ENCODE measurements around the gene GLYATL3. TPM values are rescaled to one million over a fixed set of nuclear protein-coding genes. Genes with fewer than 3 reads are reported as not detected.
"Not testable (repeated sequence)": the region's sequence is repeated elsewhere in the genome, so short reads cannot be mapped to it uniquely, and the experiment has no call there.

The GLYATL3 gene
- total RNA-seq, 1 donor from 2014 or later, result not detected

- H3K36me3 Mint-ChIP-seq (ENCODE audit: unreplicated experiment), result peaks cover 9% of the 10 kb centered on the region
- no peaks in the 10 kb centered on the region for H3K4me1 Mint-ChIP-seq (ENCODE audit: unreplicated experiment)
- no peak for DNase-seq (ENCODE audit: extremely low spot score, unreplicated experiment)
- no peaks in the 10 kb centered on the region for H3K9me3 Mint-ChIP-seq (ENCODE audit: unreplicated experiment)
- no peak overlapping the region for H3K27ac Mint-ChIP-seq (ENCODE audit: unreplicated experiment)
- H3K27me3 Mint-ChIP-seq (ENCODE audit: unreplicated experiment), result no peaks in the 10 kb centered on the region
- no peak overlapping the region for H3K4me3 Mint-ChIP-seq (ENCODE audit: unreplicated experiment)
- no peak for TF ChIP-seq CTCF (IDR thresholded peaks at IDR 0.05)
These were observed 20.3 kb upstream of the GLYATL3 start for GRCh38 chr6:49479308-49479970.

- H3K9me3 Mint-ChIP-seq (ENCODE audit: unreplicated experiment); H3K4me1 Mint-ChIP-seq (ENCODE audit: unreplicated experiment); DNase-seq (ENCODE audit: extremely low spot score, unreplicated experiment): not testable (repeated sequence)
These were observed 17.9 kb upstream of the GLYATL3 start for GRCh38 chr6:49481846-49482245.

GRCh38 chr6:49483380-49483779 is 16.3 kb upstream of the GLYATL3 start:
- DNase-seq (ENCODE audit: extremely low spot score, unreplicated experiment); H3K36me3 Mint-ChIP-seq (ENCODE audit: unreplicated experiment); H3K4me1 Mint-ChIP-seq (ENCODE audit: unreplicated experiment); H3K27me3 Mint-ChIP-seq (ENCODE audit: unreplicated experiment); H3K27ac Mint-ChIP-seq (ENCODE audit: unreplicated experiment); H3K4me3 Mint-ChIP-seq (ENCODE audit: unreplicated experiment); H3K9me3 Mint-ChIP-seq (ENCODE audit: unreplicated experiment): not testable (repeated sequence)

More at GRCh38 chr6:49481846-49482245, 17.9 kb upstream of the GLYATL3 start:
- H3K4me3 Mint-ChIP-seq (ENCODE audit: unreplicated experiment); H3K36me3 Mint-ChIP-seq (ENCODE audit: unreplicated experiment); H3K27ac Mint-ChIP-seq (ENCODE audit: unreplicated experiment); H3K27me3 Mint-ChIP-seq (ENCODE audit: unreplicated experiment): not testable (repeated sequence)

- peaks cover 8% of the 10 kb centered on the region for H3K36me3 Mint-ChIP-seq (ENCODE audit: unreplicated experiment)
- DNase-seq (ENCODE audit: extremely low spot score, unreplicated experiment), result no peak
- H3K4me3 Mint-ChIP-seq (ENCODE audit: unreplicated experiment), result no peak overlapping the region
- no peaks in the 10 kb centered on the region for H3K27me3 Mint-ChIP-seq (ENCODE audit: unreplicated experiment)
- H3K4me1 Mint-ChIP-seq (ENCODE audit: unreplicated experiment), result no peaks in the 10 kb centered on the region
- H3K9me3 Mint-ChIP-seq (ENCODE audit: unreplicated experiment), result no peaks in the 10 kb centered on the region
- no peak for TF ChIP-seq CTCF (IDR thresholded peaks at IDR 0.05)
- H3K27ac Mint-ChIP-seq (ENCODE audit: unreplicated experiment), result no peak overlapping the region
These were observed 9.1 kb upstream of the GLYATL3 start for GRCh38 chr6:49490633-49491032.

GRCh38 chr6:49497304-49497703 is 2.4 kb upstream of the GLYATL3 start:
- no peaks in the 10 kb centered on the region for H3K4me1 Mint-ChIP-seq (ENCODE audit: unreplicated experiment)
- H3K27ac Mint-ChIP-seq (ENCODE audit: unreplicated experiment), result no peak overlapping the region

More at GRCh38 chr6:49497304-49497703, 2.4 kb upstream of the GLYATL3 start:
- Mint-ChIP-seq H3K36me3 (ENCODE audit: unreplicated experiment) (no peaks in the 10 kb centered on the region), H3K9me3 (ENCODE audit: unreplicated experiment) (no peaks in the 10 kb centered on the region), H3K4me3 (ENCODE audit: unreplicated experiment) (no peak overlapping the region), H3K27me3 (ENCODE audit: unreplicated experiment) (peaks cover 18% of the 10 kb centered on the region)
- TF ChIP-seq CTCF (IDR thresholded peaks at IDR 0.05), result no peak
- DNase-seq (ENCODE audit: extremely low spot score, unreplicated experiment), result no peak
